BLaER1 (cell line): ENCODE results near the gene NUSAP1.
"Not testable (repeated sequence)": the region's sequence is repeated elsewhere in the genome, so short reads cannot be mapped to it uniquely, and the experiment has no call there.

Experiments used
- H3K27ac ChIP-seq: shearing (Covaris generic); formaldehyde crosslinking; 2 replicates; pipeline ENCODE4 v1.8.1; 2022
- H3K27me3 ChIP-seq: shearing (Covaris generic); formaldehyde crosslinking; 2 replicates; pipeline ENCODE4 v1.8.1; 2022
- H3K36me3 ChIP-seq: shearing (Covaris generic); formaldehyde crosslinking; 2 replicates; pipeline ENCODE4 v1.8.1; 2022
- H3K4me1 ChIP-seq: shearing (Covaris generic); formaldehyde crosslinking; 2 replicates; pipeline ENCODE4 v1.8.1; 2022
- H3K4me2 ChIP-seq: shearing (Covaris generic); formaldehyde crosslinking; 2 replicates; pipeline ENCODE4 v1.8.1; 2022
- H3K4me3 ChIP-seq: shearing (Covaris generic); formaldehyde crosslinking; 2 replicates; pipeline ENCODE4 v1.8.1; 2022
- H3K9ac ChIP-seq: shearing (Covaris generic); formaldehyde crosslinking; 2 replicates; pipeline ENCODE4 v1.8.1; 2022
- H3K9me3 ChIP-seq: shearing (Covaris generic); formaldehyde crosslinking; 2 replicates; pipeline ENCODE4 v1.8.1; 2022
- H4K20me1 ChIP-seq: shearing (Covaris generic); formaldehyde crosslinking; 2 replicates; pipeline ENCODE4 v1.8.1; 2022
- Cebpa-rat ChIP-seq: shearing (Covaris generic); IDR thresholded peaks from 2 replicates; pipeline ENCODE4 v1.8.1; 2022

The NUSAP1 gene, protein sequence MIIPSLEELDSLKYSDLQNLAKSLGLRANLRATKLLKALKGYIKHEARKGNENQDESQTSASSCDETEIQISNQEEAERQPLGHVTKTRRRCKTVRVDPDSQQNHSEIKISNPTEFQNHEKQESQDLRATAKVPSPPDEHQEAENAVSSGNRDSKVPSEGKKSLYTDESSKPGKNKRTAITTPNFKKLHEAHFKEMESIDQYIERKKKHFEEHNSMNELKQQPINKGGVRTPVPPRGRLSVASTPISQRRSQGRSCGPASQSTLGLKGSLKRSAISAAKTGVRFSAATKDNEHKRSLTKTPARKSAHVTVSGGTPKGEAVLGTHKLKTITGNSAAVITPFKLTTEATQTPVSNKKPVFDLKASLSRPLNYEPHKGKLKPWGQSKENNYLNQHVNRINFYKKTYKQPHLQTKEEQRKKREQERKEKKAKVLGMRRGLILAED

DNA sequence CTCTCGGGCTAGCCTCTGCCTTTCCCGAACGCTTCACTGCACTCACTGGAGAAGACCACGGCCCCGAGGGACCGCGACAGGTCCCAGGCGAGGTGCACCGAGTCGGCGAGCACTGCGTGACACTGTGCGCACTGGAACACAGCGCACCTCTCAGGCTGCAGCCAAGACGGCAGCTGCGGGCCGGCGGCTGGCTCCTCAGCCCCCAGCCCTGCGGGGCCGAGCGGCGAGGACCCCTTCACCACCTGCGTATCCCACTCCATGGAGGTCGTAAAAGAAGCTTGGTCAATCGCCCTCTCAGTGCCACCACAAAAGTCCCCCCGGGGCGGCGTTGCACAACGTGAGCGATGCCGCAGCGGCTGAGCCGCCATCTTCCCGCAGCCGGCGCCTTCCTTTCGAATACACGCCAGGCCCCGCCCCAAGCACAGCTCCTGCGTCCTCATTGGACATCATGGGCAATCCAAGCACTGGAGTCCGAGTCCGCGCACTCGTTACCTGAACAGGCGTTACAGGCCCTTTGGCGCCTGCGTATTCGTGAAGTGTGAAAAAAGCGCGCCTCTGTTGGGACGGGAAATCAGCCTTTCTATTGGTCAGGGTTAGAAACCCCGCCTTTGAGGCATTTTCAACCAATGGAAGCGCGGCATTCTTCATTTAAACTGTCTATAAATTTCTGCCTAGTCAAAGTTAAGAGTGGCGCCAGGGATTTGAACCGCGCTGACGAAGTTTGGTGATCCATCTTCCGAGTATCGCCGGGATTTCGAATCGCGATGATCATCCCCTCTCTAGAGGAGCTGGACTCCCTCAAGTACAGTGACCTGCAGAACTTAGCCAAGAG, at the start of gene NUSAP1, which contains the start of gene OIP5:
Gene NUSAP1 (plus strand): TSS at position 688 of the 832 bp plus-strand sequence. CDS start 77 bp downstream, at position 765.
Gene OIP5 (minus strand): TSS at position 398 of the 832 bp plus-strand sequence. CDS start 30 bp downstream, at position 368.
- Histone ChIP-seq H3K27me3 (no peaks in the 10 kb centered on the region), H3K4me3 (peak within 1 kb of the TSS; percentile 77), H3K27ac (peak within 1 kb of the TSS; percentile 82), H3K9me3 (no peaks in the 10 kb centered on the region), H3K9ac (peak within 1 kb of the TSS; percentile 87), H3K4me1 (peaks cover 41% of the 10 kb centered on the region), H3K36me3 (peaks cover 36% of the 10 kb centered on the region), H3K4me2 (peak within 1 kb of the TSS; percentile 86), H4K20me1 (peaks cover 17% of the 10 kb centered on the region)
- peak; percentile 90 for TF ChIP-seq Cebpa-rat

DNA sequence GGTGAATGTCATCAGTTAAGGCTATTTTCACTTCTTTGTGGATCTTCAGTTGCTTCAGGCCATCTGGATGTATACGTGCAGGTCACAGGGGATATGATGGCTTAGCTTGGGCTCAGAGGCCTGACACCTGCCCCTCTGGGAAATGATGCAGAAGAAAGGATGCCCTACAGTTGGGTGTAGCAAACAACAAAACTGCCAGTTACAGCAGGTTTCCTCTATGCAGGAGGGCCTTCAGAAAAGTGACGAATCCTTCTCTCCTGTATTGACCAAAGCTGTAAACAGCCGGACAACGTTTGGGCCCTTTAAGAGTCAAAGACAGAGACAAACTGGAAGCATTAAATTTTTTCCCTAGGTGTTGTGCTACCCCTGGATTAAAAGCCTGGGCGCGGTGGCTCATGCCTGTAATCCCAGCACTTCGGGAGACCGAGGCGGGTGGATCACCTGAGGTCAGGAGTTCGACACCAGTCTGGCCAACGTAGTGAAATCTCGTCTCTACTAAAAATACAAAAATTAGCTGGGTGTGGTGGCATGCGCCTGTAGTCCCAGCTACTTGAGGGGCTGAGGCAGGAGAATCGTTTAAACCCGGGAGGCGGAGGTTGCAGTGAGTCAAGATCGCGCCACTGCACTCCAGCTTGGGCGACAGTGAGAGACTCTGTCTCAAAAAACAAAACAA, 49.6 kb upstream of the NUSAP1 start:
- Histone ChIP-seq H3K4me2 (peak overlapping the region; percentile 68), H3K27ac (peak overlapping the region; percentile 96), H4K20me1 (peaks cover 31% of the 10 kb centered on the region), H3K4me3 (peak overlapping the region; percentile 90), H3K4me1 (peaks cover 61% of the 10 kb centered on the region), H3K36me3 (peaks cover 50% of the 10 kb centered on the region), H3K9ac (peak overlapping the region; percentile 97)
- H3K27me3 ChIP-seq, H3K9me3 ChIP-seq: not testable (repeated sequence)

DNA sequence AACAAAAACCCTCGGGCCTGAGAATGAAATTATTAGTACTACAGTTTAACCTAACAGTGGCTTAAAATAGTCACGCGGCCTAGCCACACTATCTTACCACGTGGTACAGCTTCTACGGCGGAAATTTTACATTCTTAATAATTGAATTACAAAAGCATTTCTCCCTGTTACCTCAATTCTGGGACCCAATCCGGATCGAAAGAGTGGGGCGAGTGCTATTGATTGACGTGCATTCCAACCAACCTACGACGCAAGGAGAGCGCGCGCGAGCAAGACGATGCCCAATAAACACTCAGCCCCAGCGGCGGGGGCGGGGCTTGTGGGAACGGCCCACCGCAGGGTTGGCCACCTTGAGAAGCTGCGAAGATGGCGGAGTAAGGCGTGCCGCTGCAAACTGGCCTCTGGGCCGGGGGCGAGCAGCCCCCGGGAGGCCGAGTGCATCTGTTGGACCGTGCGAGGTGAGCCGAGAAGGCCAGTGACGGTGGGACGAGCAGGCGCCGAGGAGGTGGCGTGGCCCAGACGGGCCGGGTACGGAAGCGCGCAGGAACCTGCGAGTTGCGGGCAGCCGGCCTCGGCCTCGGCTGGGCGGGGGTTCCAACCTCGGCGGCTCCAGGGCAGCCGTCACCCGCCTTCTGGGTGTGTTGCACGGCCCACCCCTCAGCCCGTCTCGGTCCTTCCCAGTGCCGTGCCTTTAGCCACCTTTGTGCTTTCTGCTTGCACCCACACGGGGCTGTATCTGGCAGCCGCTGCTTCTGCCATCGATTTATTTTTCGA, 48.8 kb upstream of the NUSAP1 start:
- Histone ChIP-seq H3K27me3 (no peaks in the 10 kb centered on the region), H3K9me3 (no peaks in the 10 kb centered on the region), H4K20me1 (peaks cover 39% of the 10 kb centered on the region), H3K4me1 (peaks cover 63% of the 10 kb centered on the region), H3K4me2 (peak overlapping the region; percentile 89), H3K4me3 (peak overlapping the region; percentile 90), H3K27ac (peak overlapping the region; percentile 96), H3K9ac (peak overlapping the region; percentile 97), H3K36me3 (peaks cover 51% of the 10 kb centered on the region)
- no peak for TF ChIP-seq Cebpa-rat

DNA sequence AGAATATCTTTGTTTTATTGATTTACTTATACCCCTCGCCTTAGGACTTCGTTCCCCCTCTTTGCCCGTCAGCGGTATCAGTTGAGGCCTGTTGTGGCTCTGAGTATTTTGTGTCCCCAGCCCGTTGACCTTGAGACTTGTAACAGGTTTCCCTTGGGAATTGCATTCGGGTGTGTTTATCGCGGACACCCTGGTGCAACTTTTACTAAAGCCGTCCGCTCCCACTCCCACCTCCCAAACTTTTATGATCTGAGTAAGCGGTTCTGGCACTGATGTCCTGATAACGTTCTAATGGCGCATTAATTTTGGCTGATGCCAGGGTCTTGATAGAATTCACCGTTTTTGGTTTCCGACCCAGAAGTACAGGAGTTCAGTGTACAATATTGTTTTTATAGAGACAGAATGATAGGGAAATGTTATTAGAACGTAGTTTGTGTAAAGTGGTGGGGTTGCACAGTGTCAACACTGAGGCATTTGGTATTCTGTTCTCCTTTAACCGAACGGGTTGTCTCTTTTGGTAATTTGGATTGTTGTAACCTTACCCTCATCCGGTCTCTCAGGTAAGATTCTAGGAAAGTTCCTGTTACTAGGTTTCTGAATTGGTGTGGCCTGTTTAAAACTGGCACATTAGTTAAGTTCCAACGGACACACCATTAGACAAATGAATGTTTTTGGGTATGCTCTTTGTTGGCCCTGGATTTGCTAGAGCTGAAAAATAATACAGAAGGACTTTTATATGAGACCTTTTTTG, 48.1 kb upstream of the NUSAP1 start:
- Histone ChIP-seq H3K4me1 (peaks cover 69% of the 10 kb centered on the region), H3K4me3 (peak overlapping the region; percentile 90), H3K36me3 (peaks cover 49% of the 10 kb centered on the region), H4K20me1 (peaks cover 44% of the 10 kb centered on the region), H3K9me3 (no peaks in the 10 kb centered on the region), H3K9ac (peak overlapping the region; percentile 97), H3K27ac (peak overlapping the region; percentile 96), H3K27me3 (no peaks in the 10 kb centered on the region), H3K4me2 (peak overlapping the region; percentile 89)
- TF ChIP-seq Cebpa-rat, result no peak

DNA sequence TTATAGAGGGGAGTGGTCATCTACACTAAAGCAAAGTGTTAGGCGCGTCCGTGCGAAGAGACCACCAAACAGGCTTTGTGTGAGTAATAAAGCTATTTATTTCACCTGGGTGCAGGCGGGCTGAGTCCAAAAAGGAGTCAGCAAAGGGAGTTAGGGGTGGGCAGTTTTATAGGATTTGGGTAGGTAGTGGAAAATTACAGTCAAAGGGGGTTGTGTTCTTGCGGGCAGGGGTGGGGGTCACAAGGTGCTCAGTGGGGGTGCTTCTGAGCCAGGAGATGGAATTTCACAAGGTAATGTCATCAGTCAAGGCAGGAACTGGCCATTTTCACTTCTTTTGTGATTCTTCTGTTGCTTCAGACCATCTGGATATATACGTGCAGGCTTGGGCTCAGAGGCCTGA, 47.4 kb upstream of the NUSAP1 start:
- peak overlapping the region; percentile 90 for H3K4me3 ChIP-seq
- peak overlapping the region; percentile 96 for H3K27ac ChIP-seq
- H3K36me3 ChIP-seq, result peaks cover 48% of the 10 kb centered on the region
- H3K27me3 ChIP-seq, result no peaks in the 10 kb centered on the region
- H4K20me1 ChIP-seq, result peaks cover 49% of the 10 kb centered on the region
- peak overlapping the region; percentile 97 for H3K9ac ChIP-seq
- TF ChIP-seq Cebpa-rat, result no peak
- peaks cover 74% of the 10 kb centered on the region for H3K4me1 ChIP-seq
- no peaks in the 10 kb centered on the region for H3K9me3 ChIP-seq
- peak overlapping the region; percentile 89 for H3K4me2 ChIP-seq

DNA sequence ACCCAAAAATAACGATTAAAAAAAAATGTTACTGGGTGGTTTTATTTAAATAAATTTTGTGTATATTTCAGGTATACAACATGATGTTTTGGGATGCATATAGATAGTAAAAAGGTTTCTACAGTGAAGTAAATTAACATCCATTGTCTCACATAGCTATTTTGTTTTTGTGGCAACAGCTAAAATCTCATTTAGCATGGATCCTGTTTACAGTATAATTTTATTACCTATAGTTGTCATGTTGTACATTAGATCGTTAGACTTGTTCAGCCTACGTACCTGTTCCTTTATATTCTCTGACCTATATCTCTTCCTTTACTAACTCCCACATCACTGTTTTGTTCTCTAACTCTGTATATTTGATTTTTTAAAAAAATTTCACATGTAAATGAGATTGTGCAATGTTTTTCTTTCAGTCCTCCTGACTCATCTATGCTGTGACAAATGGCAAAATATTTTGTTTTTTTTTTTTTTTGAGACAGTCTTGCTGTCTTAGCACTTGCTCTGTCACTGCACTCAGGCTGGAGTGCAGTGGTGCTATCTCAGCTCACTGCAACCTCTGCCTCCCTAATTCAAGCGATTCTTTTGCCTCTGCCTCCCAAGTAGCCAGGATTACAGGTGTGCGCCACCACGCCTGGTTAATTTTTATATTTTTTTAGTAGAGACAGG, 45.9 kb upstream of the NUSAP1 start:
- peak overlapping the region; percentile 89 for H3K4me2 ChIP-seq
- H3K4me3 ChIP-seq, result 0 out of 2 replicates have a peak overlapping the region, but pooled peaks have one; percentile 90
- H3K27me3 ChIP-seq, result no peaks in the 10 kb centered on the region
- peak overlapping the region; percentile 8; the same call in 1 of the 2 replicates for H3K9ac ChIP-seq
- H3K4me1 ChIP-seq, result peaks cover 79% of the 10 kb centered on the region
- TF ChIP-seq Cebpa-rat, result peak; percentile 28; the same call in 1 of the 2 replicates
- H3K36me3 ChIP-seq, result peaks cover 63% of the 10 kb centered on the region
- no peaks in the 10 kb centered on the region for H3K9me3 ChIP-seq
- no peak overlapping the region for H3K27ac ChIP-seq
- peaks cover 65% of the 10 kb centered on the region for H4K20me1 ChIP-seq

DNA sequence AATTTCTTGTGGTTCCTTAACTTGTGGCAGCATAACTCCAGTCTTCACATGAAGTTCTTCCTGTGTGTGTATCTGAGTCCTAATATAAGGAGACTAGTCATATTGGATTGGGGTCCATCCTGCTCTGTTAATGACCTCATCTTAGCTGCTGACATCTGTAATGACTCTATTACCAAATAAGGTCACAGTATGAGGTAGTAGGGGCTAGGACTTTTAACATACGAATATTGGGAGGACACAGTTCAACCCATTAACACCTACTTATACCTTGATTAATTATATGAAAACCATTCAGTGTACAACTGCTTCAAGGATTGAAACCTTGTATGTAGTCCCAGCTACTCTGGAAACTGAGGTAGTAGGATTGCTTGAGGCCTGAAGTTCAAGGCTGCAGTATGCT, 44.2 kb upstream of the NUSAP1 start:
- H3K4me2 ChIP-seq, result peak overlapping the region; percentile 89

DNA sequence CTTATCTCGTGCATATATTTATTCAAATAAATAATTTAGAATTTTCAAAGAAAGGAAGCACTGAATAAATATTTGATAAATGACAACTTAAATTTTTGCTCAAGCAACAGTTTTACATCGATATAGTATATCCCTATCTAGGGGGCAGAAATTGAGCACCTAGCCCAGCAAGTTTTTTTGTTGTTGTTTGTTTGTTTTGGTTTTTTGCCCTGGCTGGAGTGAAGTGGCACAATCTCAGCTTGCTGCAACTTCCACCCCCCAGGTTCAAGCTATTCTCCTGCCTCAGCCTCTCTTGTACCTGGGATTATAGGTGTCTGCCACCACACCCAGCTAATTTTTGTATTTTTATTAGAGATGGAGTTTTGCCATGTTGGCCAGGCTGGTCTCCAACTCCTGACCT, 42.7 kb upstream of the NUSAP1 start:
- Histone ChIP-seq H3K9ac (no peak overlapping the region), H3K4me1 (peaks cover 61% of the 10 kb centered on the region), H3K4me3 (no peak overlapping the region), H4K20me1 (peaks cover 94% of the 10 kb centered on the region), H3K36me3 (peaks cover 94% of the 10 kb centered on the region), H3K4me2 (no peak overlapping the region), H3K27ac (no peak overlapping the region), H3K9me3 (no peaks in the 10 kb centered on the region), H3K27me3 (no peaks in the 10 kb centered on the region)
- no peak for TF ChIP-seq Cebpa-rat

More for the DNA sequence above, 44.2 kb upstream of the NUSAP1 start:
- H4K20me1 ChIP-seq, result peaks cover 79% of the 10 kb centered on the region
- H3K9ac ChIP-seq, result no peak overlapping the region
- TF ChIP-seq Cebpa-rat, result no peak
- peaks cover 62% of the 10 kb centered on the region for H3K4me1 ChIP-seq
- H3K27me3 ChIP-seq, result no peaks in the 10 kb centered on the region
- H3K36me3 ChIP-seq, result peaks cover 79% of the 10 kb centered on the region
- no peak overlapping the region for H3K27ac ChIP-seq
- no peak overlapping the region for H3K4me3 ChIP-seq
- no peaks in the 10 kb centered on the region for H3K9me3 ChIP-seq
